ENCODE measurements around the gene B4GALNT4. TPM values are rescaled to one million over a fixed set of nuclear protein-coding genes. Genes with fewer than 3 reads are reported as not detected.

Gene B4GALNT4
- total RNA-seq, 4 donors from 2014 or later = 3.2 to 10.6 (median 4.8) TPM

- no peaks in the 10 kb centered on the region for H3K9me3 ChIP-seq
- no peak overlapping the region for H3K4me3 ChIP-seq
- H3K27me3 ChIP-seq = no peaks in the 10 kb centered on the region
- H3K27ac ChIP-seq = peak overlapping the region in 2 of 4 donors; percentile 51 to 58
- 46 to 57% methylated on average over 19 to 20 of the region's 25 CpGs for WGBS, 2 donors (ENCODE audit: low coverage in 1 of 2)
- TF ChIP-seq EP300 (IDR thresholded peaks at IDR 0.05) (no peak), POLR2AphosphoS5 (IDR thresholded peaks at IDR 0.05) (no peak), CTCF (IDR thresholded peaks at IDR 0.05) (no peak), POLR2A (IDR thresholded peaks at IDR 0.05) (no peak)
- peaks cover 0 to 26% (median 12%) of the 10 kb centered on the region in 3 donors for H3K4me1 ChIP-seq
- H3K36me3 ChIP-seq = no peaks in the 10 kb centered on the region
- ATAC-seq = peak; percentile 87
Measured at GRCh38 chr11:334264-334994, 34.9 kb upstream of the B4GALNT4 start.

DNA sequence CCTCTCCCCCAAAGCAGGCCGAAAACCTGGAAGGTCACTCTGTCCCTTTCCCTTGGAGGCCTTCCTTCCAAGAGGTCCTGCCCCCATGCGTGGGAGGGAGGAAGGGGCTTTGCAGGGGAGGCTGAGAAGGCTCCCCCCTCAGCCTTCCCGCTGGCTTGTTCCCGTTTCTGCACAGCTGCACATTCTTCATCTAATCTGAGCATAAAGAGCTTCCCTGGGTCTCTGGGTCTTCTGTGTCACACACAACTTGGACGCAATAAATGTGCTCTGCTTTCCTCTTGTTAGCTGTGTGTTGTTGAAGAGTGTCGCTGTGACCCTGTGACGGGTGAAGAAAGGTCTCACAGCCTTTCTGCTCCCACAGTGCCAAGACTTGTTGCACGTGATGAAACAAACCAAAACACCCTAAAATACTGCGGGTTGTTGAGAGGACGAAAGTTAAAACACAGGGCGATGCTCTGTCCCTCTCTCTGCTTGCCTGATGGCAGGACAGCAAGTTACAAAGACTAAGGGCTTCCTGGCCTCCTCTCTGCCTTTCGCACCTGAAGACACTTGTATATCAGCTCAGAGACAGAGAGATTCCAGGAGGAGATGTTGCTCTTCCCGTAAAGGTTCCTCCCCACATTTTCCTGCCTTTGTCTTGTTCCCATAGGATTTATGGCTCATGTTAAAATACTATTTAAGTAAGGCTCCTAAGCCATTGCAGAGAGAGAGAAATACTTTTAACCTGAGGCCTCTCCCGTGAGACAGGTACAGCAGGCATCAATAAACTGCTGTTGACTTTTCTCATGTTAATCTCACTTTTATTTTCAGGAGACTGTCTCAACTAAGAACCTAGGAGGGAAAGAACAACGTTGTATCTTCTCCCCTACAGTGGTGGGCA, 33.3 kb upstream of the B4GALNT4 start:
- no peaks in the 10 kb centered on the region for H3K36me3 ChIP-seq
- no peak overlapping the region for H3K4me3 ChIP-seq
- H3K9me3 ChIP-seq = no peaks in the 10 kb centered on the region
- WGBS, 2 donors (ENCODE audit: low coverage in 1 of 2) = 59 to 63% methylated on average over 5 to 9 of the region's 15 CpGs
- no peaks in the 10 kb centered on the region for H3K27me3 ChIP-seq
- ATAC-seq = no peak
- H3K27ac ChIP-seq = peak overlapping the region in 3 of 4 donors; percentile 58 to 71 (median 70)
- H3K4me1 ChIP-seq = peaks cover 0 to 26% (median 12%) of the 10 kb centered on the region in 3 donors
- no peak for TF ChIP-seq POLR2AphosphoS5 (IDR thresholded peaks at IDR 0.05)
- TF ChIP-seq EP300 (IDR thresholded peaks at IDR 0.05) = no peak
- TF ChIP-seq CTCF (IDR thresholded peaks at IDR 0.05) = no peak
- no peak for TF ChIP-seq POLR2A (IDR thresholded peaks at IDR 0.05)

DNA sequence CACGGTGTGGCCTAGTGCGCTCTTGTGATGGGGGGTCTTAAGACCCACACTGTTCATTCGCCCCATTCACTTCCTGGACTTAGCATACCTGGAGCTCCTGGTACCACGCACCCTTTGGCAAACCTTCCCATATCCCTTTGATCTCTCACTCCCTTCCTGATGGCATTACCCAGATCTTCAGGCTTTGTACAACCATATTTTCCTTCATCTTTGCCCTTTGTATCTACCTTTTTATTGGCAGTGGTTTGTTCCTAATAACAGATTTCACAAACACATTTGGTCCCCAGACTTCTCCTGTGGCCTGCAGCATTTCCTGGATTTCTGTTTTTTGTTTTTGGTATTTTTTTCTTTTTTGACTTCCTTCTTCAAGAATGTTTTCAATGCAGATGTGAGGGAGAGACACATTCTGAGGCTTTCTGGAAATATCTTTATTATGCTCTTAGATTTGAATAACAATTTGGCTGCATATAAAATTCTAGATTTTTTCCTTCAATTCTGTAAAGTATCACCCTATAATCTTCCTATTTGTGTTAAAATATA, 32.6 kb upstream of the B4GALNT4 start:
- TF ChIP-seq POLR2A (IDR thresholded peaks at IDR 0.05) (no peak), EP300 (IDR thresholded peaks at IDR 0.05) (no peak), CTCF (IDR thresholded peaks at IDR 0.05) (no peak), POLR2AphosphoS5 (IDR thresholded peaks at IDR 0.05) (no peak)
- no peak overlapping the region for H3K4me3 ChIP-seq
- H3K4me1 ChIP-seq = peaks cover 0 to 26% (median 12%) of the 10 kb centered on the region in 3 donors
- peak overlapping the region in 2 of 4 donors; percentile 58 to 71 for H3K27ac ChIP-seq
- no peaks in the 10 kb centered on the region for H3K9me3 ChIP-seq
- no peaks in the 10 kb centered on the region for H3K36me3 ChIP-seq
- 78 to 84% methylated on average over 4 of the region's 4 CpGs for WGBS, 2 donors (ENCODE audit: low coverage in 1 of 2)
- no peak for ATAC-seq
- H3K27me3 ChIP-seq = no peaks in the 10 kb centered on the region

DNA sequence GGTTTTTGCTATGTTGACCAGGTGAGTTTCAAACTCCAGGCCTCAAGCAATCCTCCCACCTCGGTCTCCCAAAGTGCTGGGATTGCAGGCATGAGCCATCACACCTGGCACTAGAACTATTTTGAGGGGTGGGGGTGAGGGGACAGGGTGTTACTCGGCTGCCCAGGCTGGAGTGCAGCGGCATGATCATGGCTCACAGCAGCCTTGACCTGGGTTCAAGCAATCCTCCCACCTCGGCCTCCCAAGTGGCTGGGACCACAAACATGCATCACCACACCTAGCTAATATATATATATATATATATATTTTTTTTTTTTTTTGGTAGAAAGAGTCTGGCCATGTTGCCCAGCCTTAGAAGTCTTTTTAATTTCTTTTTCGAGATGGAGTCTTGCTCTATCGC, 31.6 kb upstream of the B4GALNT4 start:
- Histone ChIP-seq H3K4me1 (peaks cover 0 to 26% (median 12%) of the 10 kb centered on the region in 3 donors), H3K36me3 (no peaks in the 10 kb centered on the region), H3K4me3 (no peak overlapping the region), H3K27me3 (no peaks in the 10 kb centered on the region), H3K9me3 (no peaks in the 10 kb centered on the region), H3K27ac (no peak overlapping the region)
- WGBS, 2 donors (ENCODE audit: low coverage in 1 of 2) = 86 to 100% methylated on average over 2 to 5 of the region's 6 CpGs
- TF ChIP-seq POLR2AphosphoS5 (IDR thresholded peaks at IDR 0.05) (no peak), POLR2A (IDR thresholded peaks at IDR 0.05) (no peak), CTCF (IDR thresholded peaks at IDR 0.05) (no peak), EP300 (IDR thresholded peaks at IDR 0.05) (no peak)
- no peak for ATAC-seq
